B cell (primary cell): ENCODE data around the gene REC8.

Experiments
- CTCF ChIP-seq: fragments of 200-600 bp; IDR thresholded peaks from one replicate; pipeline ENCODE4 v1.8.0; 2022; ENCODE audit warnings: antibody characterized with exemption, mild to moderate bottlenecking
- EZH2 ChIP-seq: IDR thresholded peaks from 2 replicates; pipeline ENCODE4 v1.6.1; 2012; ENCODE audit warnings: borderline replicate concordance, low read depth, mild to moderate bottlenecking, moderate library complexity, low read length; ENCODE audit not compliant: insufficient read depth, poor library complexity, severe bottlenecking

DNA sequence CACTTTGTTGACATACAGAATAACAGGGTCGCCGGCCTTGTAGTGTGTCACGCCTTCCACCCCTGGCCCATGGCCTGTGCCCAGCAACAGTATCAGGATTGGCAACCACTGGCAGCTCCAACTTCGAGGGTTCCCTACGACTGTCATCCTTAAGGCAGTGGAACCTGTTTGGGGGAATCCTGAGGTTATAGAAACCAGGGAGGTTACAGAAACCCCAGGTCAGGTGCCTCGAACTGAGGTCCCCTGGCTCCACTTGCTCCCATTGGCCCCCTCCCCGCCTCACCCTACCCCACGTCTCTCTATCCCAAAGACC lies 22.9 kb downstream of the REC8 start:
- no peak for TF ChIP-seq CTCF
- TF ChIP-seq EZH2, result no peak
